ENCODE data around the gene CYFIP2. TPM values are rescaled to one million over a fixed set of nuclear protein-coding genes. Genes with fewer than 3 reads are reported as not detected.

The CYFIP2 gene
- total and polyA plus RNA-seq, 2 of the 8 experiments (the other 6 are each of a cell fraction or from before 2014, with no cell fraction given): 45.1 to 80.6 TPM

DNA sequence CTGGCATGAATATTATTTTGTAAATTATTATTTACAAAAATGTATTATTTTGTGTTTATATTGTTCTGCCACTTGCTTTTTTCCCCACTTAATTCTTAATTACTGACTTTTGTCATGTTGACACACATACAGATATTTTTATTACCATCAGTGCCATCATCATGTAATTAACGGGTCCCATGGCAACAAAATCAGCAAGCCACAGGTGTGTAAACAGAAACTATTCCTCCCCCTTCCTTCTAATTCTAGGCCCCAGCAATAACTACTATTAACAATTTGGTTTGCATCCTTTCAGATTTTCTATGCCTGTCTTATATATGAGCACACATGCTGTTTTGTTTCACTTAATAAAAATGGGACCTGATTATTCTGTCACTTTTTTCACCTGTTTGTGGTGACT, 29.3 kb downstream of the CYFIP2 start:
- no peaks in the 10 kb centered on the region for H4K20me1 ChIP-seq (replicated peaks in 1 of 2; ENCODE audit: control insufficient read depth in 1 of 2, insufficient read depth in 2 of 2, low read length in 2 of 2)
- no peak overlapping the region for H2AK5ac ChIP-seq (ENCODE audit: low read depth, low read length)
- H3K4me1 ChIP-seq (replicated peaks in 1 of 4; ENCODE audit: control insufficient read depth in 3 of 4, insufficient read depth in 4 of 4, low read length in 3 of 4): no peaks in the 10 kb centered on the region
- no peak overlapping the region for H2BK20ac ChIP-seq (ENCODE audit: low read length)
- H3K4me3 ChIP-seq (ENCODE audit: extremely low read depth in 1 of 4, insufficient read depth in 2 of 4, low read depth in 3 of 4, low read length in 4 of 4): no peak overlapping the region
- H4K5ac ChIP-seq (ENCODE audit: insufficient read length, low read depth, low read length): no peak overlapping the region
- no peak overlapping the region for H3K4ac ChIP-seq (replicated peaks; ENCODE audit: insufficient read length, low read depth, low read length)
- no peaks in the 10 kb centered on the region for H3K79me2 ChIP-seq (ENCODE audit: control insufficient read depth in 1 of 2, insufficient read depth in 2 of 2, low read length in 2 of 2)
- H3K56ac ChIP-seq (replicated peaks; ENCODE audit: insufficient read length, low read depth, low read length): no peak overlapping the region
- no peak overlapping the region for H3K18ac ChIP-seq (ENCODE audit: extremely low read depth, low read length)
- no peak overlapping the region for H3K14ac ChIP-seq (ENCODE audit: insufficient read length)
- no peaks in the 10 kb centered on the region for H3K23me2 ChIP-seq (ENCODE audit: low read depth, low read length)
- H3K9me3 ChIP-seq (ENCODE audit: insufficient read depth in 2 of 2, low read depth in 1 of 2, low read length in 1 of 2): no peaks in the 10 kb centered on the region
- no peak overlapping the region for H2AFZ ChIP-seq (ENCODE audit: low read length)
- H3K9ac ChIP-seq (replicated peaks in 1 of 4; ENCODE audit: extremely low read depth in 1 of 4, low read depth in 3 of 4, low read length in 3 of 4): no peak overlapping the region
- 77% methylated on average over 1 of the region's 1 CpG; no CpG with 5 or more reads in 1 of the 2 experiments for WGBS, 2 experiments (ENCODE audit: extremely low coverage in 1 of 2, insufficient coverage in 1 of 2, insufficient read length in 1 of 2, insufficient replicate concordance in 2 of 2, low coverage in 1 of 2, low lambda C conversion rate in 2 of 2, missing lambda C conversion rate in 1 of 2)
- no peak overlapping the region for H3K4me2 ChIP-seq (ENCODE audit: insufficient read depth in 1 of 2, low read depth in 2 of 2, low read length in 2 of 2)
- no peak overlapping the region for H2BK12ac ChIP-seq (ENCODE audit: low read depth, low read length)
- H3K36me3 ChIP-seq (ENCODE audit: control insufficient read depth in 2 of 4, insufficient read depth in 4 of 4, low read length in 3 of 4): peaks cover 0 to 5% (median 2%) of the 10 kb centered on the region in 4 experiments; a peak in 4 of 8 replicates
- no peaks in the 10 kb centered on the region; the same call in 1 of the 2 replicates for H3K79me1 ChIP-seq (ENCODE audit: low read depth, low read length)
- no peak overlapping the region for H3K23ac ChIP-seq (ENCODE audit: insufficient read length)
- H3K27me3 ChIP-seq (replicated peaks in 1 of 4; ENCODE audit: control insufficient read depth in 3 of 4, extremely low read depth in 1 of 4, insufficient read depth in 3 of 4, low read length in 3 of 4): no peaks in the 10 kb centered on the region
- no peak overlapping the region for H2BK5ac ChIP-seq (ENCODE audit: low read depth, low read length)
- FAIRE-seq: no peak
- no peak overlapping the region for H2BK120ac ChIP-seq (replicated peaks; ENCODE audit: low read depth, low read length)
- no peak overlapping the region for H4K8ac ChIP-seq (ENCODE audit: extremely low read depth, insufficient read depth, low read length)
- POLR2A ChIA-PET (ENCODE audit: partially characterized antibody): no interaction called here
- no peak overlapping the region for H2BK15ac ChIP-seq (ENCODE audit: low read length)
- no peak overlapping the region for H3K27ac ChIP-seq (ENCODE audit: low read depth, low read length)
- H4K91ac ChIP-seq (replicated peaks; ENCODE audit: insufficient read length, low read length): no peak overlapping the region
- no peak for DNase-seq (ENCODE audit: low read depth in 1 of 2, low spot score in 2 of 2)
- CTCF ChIA-PET (ENCODE audit: partially characterized antibody): interaction anchor here (0.5 to 3.7 kb wide), 10 partner anchors 9 to 146 kb away, joined by 3 to 20 read pairs (median 4); no protein-coding TSS in a partner anchor
- TF ChIP-seq EZH2 (IDR thresholded peaks at IDR 0.05; ENCODE audit: low read depth, low read length, severe bottlenecking) (no peak), SIRT6 (IDR thresholded peaks at IDR 0.05; ENCODE audit: low read length) (no peak), PHF8 (conservative IDR thresholded peaks at IDR 0.05; ENCODE audit: low read depth, low read length) (no peak), CBX8 (IDR thresholded peaks at IDR 0.05; ENCODE audit: borderline replicate concordance, low read depth, low read length) (no peak), CBX5 (IDR thresholded peaks at IDR 0.05; ENCODE audit: low read depth, low read length) (no peak), ZNF274 (IDR thresholded peaks at IDR 0.05; ENCODE audit: borderline replicate concordance, extremely low read depth, low read length) (no peak), SAP30 (IDR thresholded peaks at IDR 0.05; ENCODE audit: insufficient read depth, insufficient replicate concordance, low read length) (no peak), SIN3A (conservative IDR thresholded peaks at IDR 0.05 in 1 of 2, IDR thresholded peaks at IDR 0.05 in 1 of 2; ENCODE audit: low read depth in 1 of 2, low read length in 2 of 2) (no peak), EGR1 (IDR thresholded peaks at IDR 0.05; ENCODE audit: borderline replicate concordance, low read depth, low read length) (no peak), CHD2 (IDR thresholded peaks at IDR 0.05; ENCODE audit: low read length) (no peak), ASH2L (IDR thresholded peaks at IDR 0.05; ENCODE audit: low read length) (no peak), YY1 (IDR thresholded peaks at IDR 0.05; ENCODE audit: low read depth, low read length) (no peak), HDAC2 (IDR thresholded peaks at IDR 0.05; ENCODE audit: borderline replicate concordance in 1 of 2, low read depth in 2 of 2, low read length in 2 of 2) (no peak), TAF7 (optimal IDR thresholded peaks at IDR 0.05; ENCODE audit: borderline replicate concordance, low read depth, low read length) (no peak), POLR2A (IDR thresholded peaks at IDR 0.05; ENCODE audit: control extremely low read depth in 1 of 2, low read depth in 2 of 2, low read length in 2 of 2) (no peak)

All from H1 (cell line).